CD4-positive, alpha-beta T cell treated with Interleukin-1 beta for 1 hour (primary cell): ENCODE results near the gene CRIP1.

Experiments
- DNase-seq, 2 donors: peaks; one replicate each; pipeline ENCODE4 v3.0.0-alpha.2; 2020 to 2022

Gene CRIP1, protein sequence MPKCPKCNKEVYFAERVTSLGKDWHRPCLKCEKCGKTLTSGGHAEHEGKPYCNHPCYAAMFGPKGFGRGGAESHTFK

DNA sequence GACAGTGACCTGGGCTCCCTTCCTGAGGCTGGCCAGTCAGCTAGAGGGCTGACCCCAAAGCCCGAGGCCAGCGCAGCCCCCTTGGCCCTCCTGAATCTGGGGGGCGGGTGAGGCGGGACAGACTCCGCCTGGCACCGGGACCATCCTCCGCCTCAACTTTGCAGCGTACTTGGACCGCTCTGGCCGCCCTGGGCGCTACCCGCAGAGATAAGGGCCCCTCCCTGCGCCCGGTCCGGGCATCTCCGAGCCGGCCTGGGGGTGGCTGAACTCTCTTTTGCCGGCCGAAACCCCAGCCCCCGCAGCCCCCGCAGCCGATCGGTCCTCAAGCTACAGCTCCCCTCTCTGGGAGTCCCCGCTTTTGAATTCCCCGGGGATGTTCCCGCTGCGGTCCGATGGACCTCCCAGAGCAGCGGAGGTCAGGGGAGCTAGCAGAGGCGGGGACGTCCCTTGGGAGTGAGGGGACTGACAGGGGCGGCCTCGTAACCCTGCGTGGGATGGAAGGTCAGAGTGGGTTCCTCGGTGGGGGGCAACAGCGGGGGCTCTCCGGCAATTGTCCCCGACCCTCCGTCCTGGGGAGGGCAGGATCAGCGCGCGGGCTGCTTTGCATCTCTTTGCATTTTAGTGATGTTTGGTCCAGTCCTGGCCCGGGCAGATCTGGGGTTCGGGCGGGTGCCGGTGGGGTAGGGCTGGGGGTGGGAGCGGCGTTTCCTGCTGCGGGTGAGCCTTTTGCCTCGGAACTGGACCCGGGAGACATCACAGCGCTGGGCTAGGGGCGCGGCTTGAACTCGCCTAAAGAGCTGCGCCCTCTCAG, at the start of gene CRIP1:
CRIP1 (plus strand) TSS at position 724 of the 811 bp plus-strand sequence. CDS start 374 bp downstream, outside the sequence.
- DNase-seq = peak in 1 of 2 donors; percentile 52

DNA sequence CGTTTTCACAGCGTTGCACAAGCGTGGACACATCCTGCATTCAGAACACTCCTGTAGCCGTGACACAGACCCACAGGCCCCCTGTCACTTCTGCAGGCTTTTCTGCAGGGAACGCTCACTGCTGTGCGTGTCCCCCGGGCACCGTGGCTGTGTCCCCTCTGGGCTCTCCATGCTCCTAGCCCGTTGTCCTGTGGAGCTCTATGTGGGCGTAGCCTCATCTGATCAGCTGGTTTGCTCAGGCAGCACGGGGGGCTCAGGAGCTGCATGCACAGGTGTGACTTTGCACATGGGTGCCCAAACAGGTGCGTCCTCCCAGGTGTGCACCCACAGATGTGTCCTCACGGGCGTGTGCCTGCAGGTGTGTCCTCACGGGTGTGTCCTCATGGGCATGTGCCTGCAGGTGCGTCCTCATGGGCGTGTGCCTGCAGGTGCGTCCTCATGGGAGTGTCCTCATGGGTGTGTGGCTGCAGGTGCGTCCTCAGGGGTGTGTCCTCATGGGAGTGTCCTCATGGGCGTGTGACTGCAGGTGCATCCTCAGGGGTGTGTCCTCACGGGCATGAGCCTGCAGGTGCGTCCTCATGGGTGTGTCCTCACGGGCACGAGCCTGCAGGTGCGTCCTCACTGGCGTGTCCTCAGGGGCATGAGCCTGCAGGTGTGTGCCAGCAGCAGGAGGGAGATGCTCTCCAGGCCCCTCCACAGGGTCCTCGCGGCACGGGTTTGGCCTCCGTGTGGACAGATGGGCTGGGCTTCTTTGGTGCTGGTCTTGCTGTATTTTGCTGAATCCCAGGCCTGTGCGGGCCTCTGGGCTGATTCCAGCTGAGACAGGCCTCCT, 49.6 kb upstream of the CRIP1 start:
- DNase-seq = no peak

DNA sequence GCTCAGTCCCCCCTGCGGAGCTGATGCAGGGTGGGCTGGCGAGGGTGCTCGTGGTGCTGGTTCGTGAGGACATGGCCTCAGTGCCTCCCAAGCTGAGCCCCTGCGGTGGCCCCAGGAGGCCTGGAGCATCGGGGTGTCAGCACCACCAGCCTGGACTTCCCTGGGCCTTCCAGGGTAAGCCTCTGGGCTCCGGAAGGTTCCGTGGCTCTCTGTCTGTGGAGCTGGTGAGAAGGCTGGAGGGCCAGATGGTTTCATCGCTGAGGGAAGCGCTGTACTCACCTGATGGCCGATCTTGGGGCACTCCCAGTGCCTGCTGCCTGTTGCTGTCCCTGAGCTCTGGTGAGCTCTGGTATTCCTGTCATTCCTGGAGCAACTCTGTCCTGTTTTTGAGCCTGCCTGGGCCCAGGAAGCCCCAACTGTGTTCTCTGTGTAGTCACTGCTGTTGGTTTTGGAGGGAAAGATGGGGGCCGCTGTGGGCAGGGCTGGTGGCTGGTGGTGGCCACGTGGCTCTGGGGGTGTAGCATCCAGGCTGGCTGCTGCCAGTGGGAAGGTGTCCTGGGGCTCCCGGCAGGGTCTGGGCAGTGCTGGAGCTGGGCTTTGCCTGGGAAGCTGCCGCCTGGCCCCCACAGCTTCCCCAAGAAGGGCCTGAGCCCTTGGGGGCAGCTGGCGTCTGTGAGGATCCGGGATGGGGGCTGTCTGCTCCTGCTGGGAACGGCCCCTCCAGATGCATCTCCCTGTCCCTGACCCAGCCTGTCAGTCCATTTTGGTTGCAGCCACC, 48.8 kb upstream of the CRIP1 start:
- DNase-seq = no peak

DNA sequence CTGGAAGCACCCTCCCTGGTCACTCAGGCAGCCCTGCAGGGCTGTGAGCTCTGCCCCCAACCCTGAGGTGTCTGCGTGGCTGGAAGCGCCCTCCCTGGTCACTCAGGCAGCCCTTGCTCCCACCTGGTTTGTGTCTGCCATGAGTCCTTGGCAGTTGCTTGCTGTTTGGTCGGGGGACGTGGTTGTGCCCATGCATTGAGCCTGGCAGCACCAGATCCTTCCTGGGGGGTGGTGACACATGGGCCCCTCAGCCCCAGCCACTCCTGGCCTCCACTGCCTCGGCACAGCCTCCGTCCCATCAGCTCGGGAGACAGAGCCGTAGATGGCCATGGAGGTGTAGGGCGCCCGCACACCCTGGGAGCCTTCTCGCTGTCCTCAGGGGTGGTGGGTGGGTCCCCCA, 47.5 kb upstream of the CRIP1 start:
- DNase-seq = no peak

DNA sequence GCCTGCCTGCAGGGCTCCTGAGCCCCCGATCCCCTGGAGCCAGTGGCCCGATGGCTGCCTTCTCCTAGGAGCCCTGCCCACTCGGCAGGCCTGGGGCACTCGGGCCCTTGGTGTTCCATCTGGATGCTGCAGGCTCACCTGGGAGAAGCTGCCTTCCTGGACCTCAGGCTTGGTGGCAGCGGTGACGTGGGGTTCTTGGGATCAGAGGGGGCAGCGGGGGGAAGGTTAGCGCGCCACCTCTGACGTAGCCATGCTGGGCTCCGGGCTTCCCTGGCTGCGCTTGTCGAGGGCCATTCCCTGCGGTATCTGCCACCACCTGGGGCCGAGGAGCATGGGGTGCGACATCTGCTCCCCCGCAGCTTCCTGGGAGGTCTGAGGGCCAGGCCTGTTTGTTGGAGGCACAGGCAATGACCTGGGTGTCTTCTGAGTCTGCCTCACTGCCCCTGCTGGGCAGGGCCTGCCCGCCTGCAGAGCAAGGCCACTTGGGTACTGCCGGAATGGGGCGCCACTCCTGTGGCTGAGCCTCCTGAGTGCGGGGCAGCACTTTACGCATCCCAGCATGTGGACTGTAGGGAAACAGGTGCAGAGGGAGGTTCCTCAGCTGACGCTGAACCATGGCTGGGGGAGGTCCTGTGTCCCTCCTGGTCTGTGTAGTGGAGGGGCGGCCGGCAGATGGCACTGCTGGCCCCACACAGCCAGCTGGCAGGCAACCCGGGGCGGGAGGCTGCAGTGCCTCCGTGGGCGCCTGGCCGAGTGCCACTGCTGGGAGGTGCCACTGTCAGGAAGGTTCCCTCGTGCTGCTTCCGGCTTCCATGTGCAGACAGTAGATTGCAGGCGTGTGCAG, 46.8 kb upstream of the CRIP1 start:
- DNase-seq = no peak

DNA sequence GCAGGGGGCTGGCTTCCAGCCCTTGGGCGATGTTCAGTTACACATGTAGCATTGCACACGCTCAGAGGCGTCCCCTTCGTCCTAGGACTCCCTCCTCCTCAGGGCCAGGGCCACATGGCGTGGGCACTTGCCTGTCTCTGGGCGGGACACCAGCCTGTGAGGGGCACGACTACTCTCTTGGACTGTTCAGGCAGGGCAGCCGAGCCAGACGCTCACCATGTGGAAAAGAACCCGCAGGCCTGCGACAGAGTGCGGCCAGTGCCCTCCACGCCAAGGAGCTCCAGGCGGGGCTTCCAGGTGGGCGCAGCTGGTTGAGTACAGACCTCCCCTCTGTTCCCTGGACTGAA, 46.2 kb upstream of the CRIP1 start:
- DNase-seq = no peak

DNA sequence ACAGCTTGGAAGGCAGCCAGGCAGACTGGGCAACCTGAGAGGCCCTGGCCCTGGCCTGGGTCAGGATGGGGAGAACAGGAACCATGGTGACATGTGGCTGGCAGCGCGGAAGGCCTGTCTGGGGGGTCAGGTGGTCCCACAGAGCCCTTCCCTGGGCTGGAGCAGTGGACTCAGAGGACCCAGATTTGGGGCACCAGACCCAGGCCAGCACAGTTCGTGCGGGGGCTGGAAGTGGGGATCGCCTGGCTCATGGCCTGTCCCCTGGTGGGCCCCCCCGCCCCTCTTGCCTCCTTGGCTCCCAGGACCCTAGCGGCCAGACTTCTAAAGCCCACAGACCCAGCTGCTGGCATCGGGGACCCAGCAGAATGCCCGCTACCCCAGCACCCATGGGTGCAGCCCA, 45.7 kb upstream of the CRIP1 start:
- no peak for DNase-seq

DNA sequence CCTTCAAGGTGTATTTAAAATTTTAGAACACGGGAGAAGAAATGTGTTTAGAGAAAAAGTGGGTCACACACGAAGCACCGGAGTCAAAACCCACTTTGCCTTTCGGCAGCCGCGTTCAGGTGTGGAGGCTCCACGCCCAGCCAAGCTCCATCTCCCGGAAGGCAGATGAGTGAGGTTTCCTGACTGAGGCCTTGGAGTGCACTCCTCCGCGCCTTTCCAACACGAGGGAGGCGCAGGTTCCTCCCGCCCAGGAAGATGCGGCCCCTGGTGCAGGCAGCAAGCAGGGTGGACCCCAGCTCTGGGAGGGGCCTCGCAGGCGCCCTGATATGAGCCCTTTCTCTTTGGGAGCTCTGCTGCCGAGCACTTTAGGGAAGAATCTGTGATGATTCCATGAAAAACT, 44.6 kb upstream of the CRIP1 start:
- DNase-seq = no peak

DNA sequence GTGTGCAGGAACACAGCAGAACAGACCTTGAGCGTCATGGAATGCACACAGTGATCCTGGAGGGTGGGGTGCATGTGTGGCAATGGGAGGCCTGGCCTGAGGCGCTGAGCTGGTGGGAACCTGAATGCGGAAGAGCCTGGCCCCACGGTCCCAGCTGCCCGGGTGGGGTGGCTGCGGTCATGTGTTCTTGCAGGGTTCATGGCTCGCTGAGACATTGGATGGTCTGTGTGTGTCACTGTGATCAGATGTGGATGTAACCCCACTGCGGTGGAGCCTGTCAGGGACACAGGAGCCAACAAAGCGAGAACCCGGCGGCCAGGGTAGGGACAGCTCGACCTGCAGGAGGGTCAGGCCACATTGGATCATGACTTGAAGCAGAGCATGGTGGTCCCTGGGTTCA, 43.9 kb upstream of the CRIP1 start:
- no peak for DNase-seq

DNA sequence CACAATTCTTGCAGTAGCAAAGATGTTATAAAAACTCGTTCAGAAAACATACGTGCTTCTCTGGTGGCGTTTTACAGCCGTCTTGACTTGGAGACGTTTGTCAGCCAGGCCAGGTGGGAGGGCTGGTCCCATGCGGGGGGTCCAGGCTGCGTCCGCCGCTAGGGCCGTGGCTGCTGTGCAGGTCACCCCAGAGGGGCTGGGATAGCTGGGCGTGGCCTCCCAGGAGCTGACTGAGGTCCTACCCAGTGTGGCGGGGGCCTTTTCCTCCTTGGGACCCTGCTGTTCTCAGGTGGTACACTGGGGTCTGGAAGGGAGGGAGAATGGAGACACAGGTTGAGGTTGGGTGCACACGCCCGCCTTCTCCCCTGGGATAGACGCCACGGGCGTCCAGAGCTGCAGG, 41.8 kb upstream of the CRIP1 start:
- DNase-seq = no peak

DNA sequence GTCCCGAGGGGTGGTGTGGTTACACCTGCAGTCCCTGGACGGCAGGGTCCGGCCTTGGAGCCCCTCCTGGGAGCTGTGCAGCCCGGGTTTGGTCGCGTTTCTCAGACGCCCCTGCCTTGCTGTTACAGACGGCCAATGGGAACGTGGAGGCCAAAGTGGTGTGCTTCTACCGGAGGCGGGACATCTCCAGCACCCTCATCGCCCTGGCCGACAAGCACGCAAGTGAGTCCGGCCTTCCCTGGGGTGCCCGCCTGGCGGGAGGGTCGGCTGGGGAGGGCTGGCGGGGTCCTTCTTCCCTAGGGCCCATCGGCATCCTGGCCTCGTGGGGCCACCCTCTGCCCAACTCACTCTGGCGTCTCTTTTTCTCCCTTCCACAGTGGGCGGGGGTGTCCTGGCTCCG, 41.4 kb upstream of the CRIP1 start:
- DNase-seq = no peak

DNA sequence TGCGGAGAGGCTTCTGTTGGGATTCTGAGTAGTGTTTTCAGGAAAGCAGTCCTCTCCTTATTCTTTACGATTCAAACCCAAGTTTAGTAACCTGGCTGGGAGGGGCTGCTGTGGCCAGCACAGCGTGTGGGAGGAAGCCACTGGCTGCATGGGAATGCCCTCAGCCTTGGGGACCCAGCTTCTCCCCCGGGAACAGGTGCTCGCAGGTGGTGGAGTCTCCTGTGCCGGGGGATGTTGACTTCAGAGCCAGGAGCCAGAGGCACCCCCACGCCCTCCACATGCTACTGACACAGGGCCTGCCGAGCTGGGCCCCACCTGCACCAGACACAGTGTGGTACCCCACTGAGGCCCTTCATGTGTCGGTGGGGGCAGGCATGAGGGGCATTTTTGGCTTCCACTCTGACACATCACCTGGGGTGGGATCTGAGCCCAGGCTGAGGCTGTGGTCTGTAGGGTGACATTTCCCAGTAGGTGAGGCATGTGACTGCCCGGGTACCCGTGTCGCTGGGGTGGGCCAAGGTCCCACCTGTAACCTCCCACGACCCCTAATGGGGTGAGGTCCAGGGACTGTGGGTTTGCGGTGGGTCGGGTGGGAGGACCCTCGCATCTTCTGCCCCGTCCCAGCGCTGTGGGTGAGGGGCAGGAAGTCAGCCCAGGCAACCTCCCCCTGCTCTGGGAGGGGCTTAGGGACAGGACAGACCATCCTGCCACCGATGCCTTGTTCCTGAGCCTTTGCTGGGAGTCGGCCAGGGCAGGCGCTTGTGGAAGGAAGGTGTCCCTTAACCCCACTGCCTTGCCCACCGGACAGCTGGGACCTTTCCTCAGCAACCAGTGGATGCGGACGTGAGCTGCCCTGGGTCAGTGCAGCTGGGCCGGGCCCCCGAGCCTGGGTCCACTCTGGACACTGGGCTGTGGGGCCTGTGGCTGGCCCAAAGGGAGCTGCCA, 40.5 kb upstream of the CRIP1 start:
- DNase-seq = no peak

DNA sequence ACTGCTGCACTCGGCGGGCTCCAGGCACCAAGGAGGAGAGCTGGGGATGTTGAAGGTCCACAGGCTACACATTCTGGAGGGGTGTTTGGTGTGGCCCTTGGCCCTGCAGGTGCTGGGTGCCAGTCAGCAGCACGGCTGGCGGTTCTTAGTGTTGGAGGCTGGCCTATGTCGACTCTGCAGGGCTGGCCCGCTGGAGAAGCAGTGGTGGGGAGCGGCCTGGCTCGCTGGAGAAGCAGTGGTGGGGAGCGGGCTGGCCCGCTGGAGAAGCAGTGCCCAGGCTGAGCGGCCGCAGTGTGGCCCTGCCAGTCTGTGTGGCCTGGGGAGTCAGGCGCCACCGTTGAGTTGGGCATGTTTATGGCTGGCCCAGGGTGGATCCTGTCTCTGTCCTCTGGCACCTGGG, 39.7 kb upstream of the CRIP1 start:
- no peak for DNase-seq

DNA sequence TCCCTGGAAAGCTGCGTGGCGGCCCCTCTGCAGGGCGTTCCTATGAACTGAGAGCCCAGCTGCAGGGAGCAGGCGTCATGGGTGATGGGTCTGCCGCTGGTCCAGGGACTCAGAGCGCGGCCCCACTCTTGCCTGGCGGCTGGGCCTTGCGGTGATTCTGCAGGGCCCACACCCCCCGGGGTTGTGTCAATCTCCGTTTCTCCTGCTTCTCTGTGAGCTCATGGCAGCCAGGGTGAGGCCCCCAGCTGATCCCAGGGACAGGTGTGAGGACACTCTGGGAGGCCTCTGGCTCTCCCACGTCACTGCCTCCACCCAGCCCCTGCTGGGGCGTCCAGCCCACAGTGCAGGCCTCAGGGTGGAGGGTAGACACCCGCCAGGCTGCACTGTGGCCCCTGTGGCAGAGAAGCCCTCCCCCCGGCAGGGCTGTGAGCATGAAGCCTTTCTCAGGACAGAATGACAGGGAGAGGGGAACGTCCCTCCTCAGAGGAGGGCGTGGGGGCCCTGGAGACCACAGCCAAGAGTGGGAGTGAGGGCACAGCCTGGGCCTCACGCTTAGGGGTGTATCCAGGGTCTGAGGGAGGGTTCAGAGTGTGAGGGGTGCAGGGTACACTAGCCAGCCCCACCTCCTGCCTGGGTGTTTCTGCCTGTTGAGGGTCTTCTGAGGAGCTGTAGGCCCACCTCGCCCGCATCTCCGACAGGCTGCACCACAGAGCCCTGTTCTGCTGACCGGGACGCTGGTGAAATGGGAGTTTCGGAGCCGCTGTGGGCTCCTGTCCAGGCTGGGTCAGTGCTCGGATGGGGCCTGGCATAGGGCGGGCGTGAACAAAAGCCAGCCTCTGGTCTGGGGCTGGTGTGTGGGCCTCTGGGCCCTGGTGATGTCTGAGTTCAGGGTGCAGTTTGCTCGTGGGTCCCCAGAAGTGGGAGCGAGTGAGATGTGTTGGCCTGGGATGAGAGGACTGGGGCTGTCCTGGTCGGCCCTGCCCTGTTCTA, 38.7 kb upstream of the CRIP1 start:
- no peak for DNase-seq

DNA sequence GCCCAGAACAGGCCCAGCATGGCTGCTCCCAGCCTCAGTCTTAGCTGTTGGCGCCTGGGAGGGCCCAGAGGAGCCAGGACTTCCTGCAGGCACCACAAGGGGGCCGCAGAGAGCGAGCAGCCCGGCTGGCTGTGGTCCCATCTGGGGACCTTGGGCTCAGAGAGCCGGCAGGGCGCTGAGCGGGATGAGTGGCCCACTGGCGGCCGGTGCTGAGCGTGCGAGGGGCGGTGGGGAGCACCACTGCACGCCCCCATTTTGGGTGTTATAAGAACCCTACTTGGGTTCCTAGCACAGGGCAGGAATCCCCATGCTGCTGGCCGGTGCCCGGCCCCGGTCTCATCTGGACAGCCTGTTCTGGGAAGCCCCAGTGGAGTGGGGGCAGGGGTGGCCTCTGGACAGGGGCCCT, 38.0 kb upstream of the CRIP1 start:
- DNase-seq = peak; percentile 71 to 76

DNA sequence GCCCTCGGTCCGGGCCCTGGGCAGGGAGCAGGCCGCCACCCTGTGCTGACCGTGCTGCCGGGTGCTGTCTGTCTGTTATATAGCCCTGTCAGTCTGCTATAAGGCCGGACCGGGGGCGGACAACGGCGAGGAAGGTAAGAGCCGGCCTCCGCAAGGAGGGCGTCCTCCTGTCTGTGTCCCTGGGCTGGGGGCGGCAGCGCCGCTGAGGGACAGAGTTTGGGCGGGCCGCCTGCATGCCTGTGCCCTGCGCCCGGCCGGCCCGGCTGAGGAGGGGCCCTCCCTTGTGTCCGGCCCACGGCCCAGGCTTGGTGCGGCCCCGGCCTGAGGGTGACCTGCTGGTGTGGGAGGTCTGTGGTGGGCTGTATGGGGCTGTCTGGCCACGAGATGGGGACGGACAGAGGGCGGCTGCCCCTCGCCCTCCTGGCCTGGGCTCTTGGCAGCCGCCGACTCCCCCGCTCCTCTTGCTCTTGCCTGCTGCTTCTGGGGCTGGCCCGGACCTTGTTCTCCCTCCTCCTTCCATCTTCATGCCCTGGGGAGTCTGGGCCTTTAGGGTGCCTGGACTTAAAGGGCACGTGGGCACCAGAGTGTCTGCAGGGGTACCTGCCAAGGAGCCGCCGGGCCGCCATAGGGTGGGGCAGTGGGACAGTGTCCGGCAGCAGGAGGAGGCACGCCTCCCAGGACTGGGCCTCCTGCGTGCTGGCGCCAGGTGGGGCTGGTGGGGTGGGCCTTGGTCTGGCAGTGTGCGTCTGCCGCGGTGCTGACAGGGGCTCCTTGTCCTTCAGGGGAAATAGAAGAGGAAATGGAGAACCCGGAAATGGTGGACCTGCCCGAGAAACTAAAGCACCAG, 37.2 kb upstream of the CRIP1 start:
- no peak for DNase-seq

DNA sequence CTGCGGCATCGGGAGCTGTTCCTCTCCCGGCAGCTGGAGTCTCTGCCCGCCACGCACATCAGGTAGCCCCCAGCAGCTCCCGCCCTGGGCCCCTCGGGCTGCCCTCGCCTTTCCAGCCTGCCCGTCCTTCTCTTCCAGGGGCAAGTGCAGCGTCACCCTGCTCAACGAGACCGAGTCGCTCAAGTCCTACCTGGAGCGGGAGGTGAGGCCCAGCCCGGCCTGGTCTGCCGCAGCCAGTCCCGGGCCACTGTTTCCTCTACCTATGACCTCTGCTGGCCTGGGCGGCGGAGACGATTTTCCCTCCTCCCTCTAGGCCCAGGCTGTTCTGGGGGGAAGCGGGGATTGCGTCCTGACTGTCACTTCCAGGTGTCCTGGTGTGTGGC, 36.6 kb upstream of the CRIP1 start:
- no peak for DNase-seq

DNA sequence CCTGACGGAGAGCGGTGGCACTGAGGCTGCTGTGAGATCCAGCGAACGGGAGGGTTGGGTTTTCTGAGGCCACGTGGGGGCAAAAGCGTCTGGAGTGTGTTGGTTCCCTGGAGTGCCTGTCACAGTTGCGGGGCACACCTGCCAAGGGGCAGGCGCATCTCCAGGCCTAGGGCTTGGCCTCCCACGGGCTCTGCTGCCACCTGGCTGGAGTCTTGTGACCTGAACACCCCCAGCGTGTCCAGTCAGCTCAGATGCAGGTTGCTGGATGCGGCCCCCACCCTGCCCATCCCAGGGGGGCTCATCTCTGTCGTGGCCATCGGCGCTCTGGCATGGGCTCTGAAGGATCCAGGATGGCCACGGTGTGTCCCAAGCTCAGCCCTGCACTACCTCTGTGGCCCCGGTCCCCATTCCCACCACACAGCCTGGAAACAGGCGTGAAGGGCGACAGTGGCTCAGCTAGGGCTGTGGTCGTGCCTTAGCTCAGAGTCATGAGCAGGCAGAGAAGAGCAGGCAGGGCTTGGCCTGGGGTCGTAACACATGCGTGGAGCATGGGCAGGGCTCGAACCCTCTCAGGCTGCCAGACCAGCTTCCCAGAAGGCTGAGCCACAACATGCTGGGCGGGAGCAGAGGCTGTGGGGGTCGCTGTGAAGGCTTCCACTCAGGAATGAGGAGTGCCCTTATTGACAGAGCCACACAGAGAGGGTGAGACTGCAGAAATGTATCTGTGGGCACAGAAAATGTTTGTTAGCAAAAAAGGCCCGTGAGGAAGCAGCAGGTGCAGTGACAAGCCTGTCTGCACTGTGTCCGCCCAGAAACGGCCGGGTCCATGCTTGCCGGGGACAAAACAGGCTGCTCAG, 35.6 kb upstream of the CRIP1 start:
- no peak for DNase-seq
